CD4-positive, alpha-beta T cell (primary cell): ENCODE measurements around the gene LPCAT2. TPM values are rescaled to one million over a fixed set of nuclear protein-coding genes. Genes with fewer than 3 reads are reported as not detected.

Experiments
- ATAC-seq: fragments of 200-7000 bp; cut with Tn5 transposase; one replicate; pipeline ENCODE4 v1.10.0; 2022; ENCODE audit warnings: mild to moderate bottlenecking; ENCODE audit not compliant: poor library complexity
- CTCF ChIA-PET: fragments of 350-600 bp; sonication (Branson Sonifier 250); formaldehyde crosslinking; loops from one replicate; lab custom pipeline; 2021; ENCODE audit warnings: antibody characterized with exemption, inconsistent platforms; lab: Charles Lee
- POLR2A ChIA-PET: fragments of 350-600 bp; sonication (Branson Sonifier 250); formaldehyde crosslinking; loops from one replicate; lab custom pipeline; 2021; ENCODE audit warnings: antibody characterized with exemption, inconsistent platforms; lab: Charles Lee
- DNase-seq, 14 experiments: peaks; one replicate each; pipeline ENCODE4 v3.0.0-alpha.2; 2013 to 2020; ENCODE audit warnings: mixed read lengths in 2 of 14
- H3K27ac ChIP-seq, 2 donors: one replicate each; pipeline versions ENCODE4 v1.5.1 to v1.7.0; 2013; ENCODE audit warnings: low read length in 2 of 2, low read depth in 1 of 2, mild to moderate bottlenecking in 1 of 2
- H3K27me3 ChIP-seq, 2 experiments: 1 replicate in 1 of 2; 2 replicates in 1 of 2; pipeline versions ENCODE4 v1.6.1 to v1.7.0; 2013; ENCODE audit warnings: low read length in 2 of 2, control low read depth in 1 of 2, mild to moderate bottlenecking in 1 of 2, moderate library complexity in 1 of 2; ENCODE audit not compliant: insufficient read depth in 2 of 2, control insufficient read depth in 1 of 2
- H3K36me3 ChIP-seq: one replicate; pipeline ENCODE4 v1.6.1; 2013; ENCODE audit warnings: low read length, control low read depth; ENCODE audit not compliant: insufficient read depth
- H3K4me1 ChIP-seq: one replicate; pipeline ENCODE4 v1.6.1; 2013; ENCODE audit warnings: low read length, control low read depth; ENCODE audit not compliant: insufficient read depth
- H3K4me3 ChIP-seq: one replicate; pipeline ENCODE4 v1.5.1; 2013; ENCODE audit warnings: mild to moderate bottlenecking, low read length, moderate library complexity
- H3K9me3 ChIP-seq, 2 experiments: 1 replicate in 1 of 2; 2 replicates in 1 of 2; pipeline versions ENCODE4 v1.6.1 to v1.7.0; 2013; ENCODE audit warnings: low read length in 2 of 2, mild to moderate bottlenecking in 2 of 2, control low read depth in 1 of 2, moderate library complexity in 1 of 2; ENCODE audit not compliant: control insufficient read depth in 1 of 2, insufficient read depth in 1 of 2
- H3K27ac Mint-ChIP-seq: one replicate; pipeline ENCODE4 v1.8.0; 2020; ENCODE audit warnings: mixed read lengths
- H3K27me3 Mint-ChIP-seq: one replicate; pipeline ENCODE4 v1.8.0; 2021; ENCODE audit warnings: mixed read lengths
- H3K36me3 Mint-ChIP-seq: one replicate; pipeline ENCODE4 v1.8.0; 2021; ENCODE audit warnings: low read depth, mixed read lengths
- H3K4me1 Mint-ChIP-seq: one replicate; pipeline ENCODE4 v1.8.0; 2021; ENCODE audit warnings: low read depth, mixed read lengths
- H3K4me3 Mint-ChIP-seq: one replicate; pipeline ENCODE4 v1.8.0; 2020; ENCODE audit warnings: mild to moderate bottlenecking, mixed read lengths
- H3K9me3 Mint-ChIP-seq: one replicate; pipeline ENCODE4 v1.8.0; 2020; ENCODE audit warnings: mixed read lengths
- intact Hi-C, 2 experiments: fragments of 100-400 bp; cut with DNase I in 1 of 2; cut with micrococcal nuclease in 1 of 2; formaldehyde crosslinking; loops; one replicate each; pipeline versions ENCODE4 v1.15.1 to v1.9.0; 2023 to 2025; cut with DNase I, micrococcal nuclease
- total RNA-seq, 174 experiments: library from RNA in 2 of 174; stranded (reverse) in 2 of 174; gene quantifications; one replicate each; pipeline ENCODE4 v1.2.3 and lab custom pipeline; 2021 to 2026
- TF ChIP-seq, protein P1 (sequence below): fragments of 200-600 bp; IDR thresholded peaks from one replicate; pipeline ENCODE4 v1.8.0; 2022; ENCODE audit warnings: antibody characterized with exemption, mild to moderate bottlenecking

Gene LPCAT2
- total RNA-seq, 2 experiments from 2014 or later = 0.22 to 0.36 TPM

DNA sequence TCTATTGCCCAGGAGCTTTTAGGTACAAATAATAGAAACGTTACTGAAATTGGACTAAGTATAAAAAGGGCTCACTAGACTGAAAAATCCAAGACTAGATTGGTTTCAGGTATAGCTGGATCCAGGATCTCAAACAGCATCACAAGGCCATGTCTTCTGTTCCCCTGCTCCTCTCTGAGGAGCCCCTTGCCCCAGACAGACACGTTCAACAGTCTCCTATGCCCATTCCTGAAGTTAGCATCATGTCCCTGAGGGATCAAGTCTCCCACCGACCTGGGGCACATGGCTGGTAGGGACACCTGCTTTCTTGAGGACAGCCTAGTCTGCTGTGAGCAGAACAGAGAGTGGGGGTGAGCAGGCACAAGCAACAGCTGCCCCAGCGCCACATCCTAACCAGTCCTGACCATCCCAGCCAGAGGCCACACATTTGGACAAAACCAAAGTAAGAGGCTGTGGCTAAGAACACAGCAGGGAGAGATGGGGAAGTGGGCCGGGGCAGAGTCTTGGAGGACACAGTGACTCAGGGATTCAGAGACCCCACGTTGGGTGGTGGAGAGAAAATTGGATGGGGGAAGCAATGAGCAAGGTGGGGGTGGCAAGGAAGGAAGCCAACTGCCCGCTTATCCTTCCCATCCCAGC is 40.4 kb upstream of the LPCAT2 start:
- Histone ChIP-seq H3K27ac (no peak overlapping the region), H3K27me3 (no peaks in the 10 kb centered on the region), H3K36me3 (no peaks in the 10 kb centered on the region), H3K9me3 (no peaks in the 10 kb centered on the region), H3K4me1 (peaks cover 2% of the 10 kb centered on the region), H3K4me3 (no peak overlapping the region)
- no peak overlapping the region for H3K4me3 Mint-ChIP-seq
- TF ChIP-seq, protein P1, sequence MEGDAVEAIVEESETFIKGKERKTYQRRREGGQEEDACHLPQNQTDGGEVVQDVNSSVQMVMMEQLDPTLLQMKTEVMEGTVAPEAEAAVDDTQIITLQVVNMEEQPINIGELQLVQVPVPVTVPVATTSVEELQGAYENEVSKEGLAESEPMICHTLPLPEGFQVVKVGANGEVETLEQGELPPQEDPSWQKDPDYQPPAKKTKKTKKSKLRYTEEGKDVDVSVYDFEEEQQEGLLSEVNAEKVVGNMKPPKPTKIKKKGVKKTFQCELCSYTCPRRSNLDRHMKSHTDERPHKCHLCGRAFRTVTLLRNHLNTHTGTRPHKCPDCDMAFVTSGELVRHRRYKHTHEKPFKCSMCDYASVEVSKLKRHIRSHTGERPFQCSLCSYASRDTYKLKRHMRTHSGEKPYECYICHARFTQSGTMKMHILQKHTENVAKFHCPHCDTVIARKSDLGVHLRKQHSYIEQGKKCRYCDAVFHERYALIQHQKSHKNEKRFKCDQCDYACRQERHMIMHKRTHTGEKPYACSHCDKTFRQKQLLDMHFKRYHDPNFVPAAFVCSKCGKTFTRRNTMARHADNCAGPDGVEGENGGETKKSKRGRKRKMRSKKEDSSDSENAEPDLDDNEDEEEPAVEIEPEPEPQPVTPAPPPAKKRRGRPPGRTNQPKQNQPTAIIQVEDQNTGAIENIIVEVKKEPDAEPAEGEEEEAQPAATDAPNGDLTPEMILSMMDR = no peak
- ChIA-PET CTCF (interaction anchor here (0.7 kb wide), 1 partner anchor 853 kb away, joined by 3 read pairs; no protein-coding TSS in a partner anchor), POLR2A (no interaction called here)
- ATAC-seq (no peak), DNase-seq (no peak)
- H3K4me1 Mint-ChIP-seq = no peaks in the 10 kb centered on the region
- no peak overlapping the region for H3K27ac Mint-ChIP-seq
- no peaks in the 10 kb centered on the region for H3K36me3 Mint-ChIP-seq
- H3K9me3 Mint-ChIP-seq = no peaks in the 10 kb centered on the region
- H3K27me3 Mint-ChIP-seq = peaks cover 5% of the 10 kb centered on the region
- intact Hi-C loops = loop anchor here (5.0 to 10.0 kb wide), 3 partner anchors 849 to 1914 kb away; no protein-coding TSS in a partner anchor

DNA sequence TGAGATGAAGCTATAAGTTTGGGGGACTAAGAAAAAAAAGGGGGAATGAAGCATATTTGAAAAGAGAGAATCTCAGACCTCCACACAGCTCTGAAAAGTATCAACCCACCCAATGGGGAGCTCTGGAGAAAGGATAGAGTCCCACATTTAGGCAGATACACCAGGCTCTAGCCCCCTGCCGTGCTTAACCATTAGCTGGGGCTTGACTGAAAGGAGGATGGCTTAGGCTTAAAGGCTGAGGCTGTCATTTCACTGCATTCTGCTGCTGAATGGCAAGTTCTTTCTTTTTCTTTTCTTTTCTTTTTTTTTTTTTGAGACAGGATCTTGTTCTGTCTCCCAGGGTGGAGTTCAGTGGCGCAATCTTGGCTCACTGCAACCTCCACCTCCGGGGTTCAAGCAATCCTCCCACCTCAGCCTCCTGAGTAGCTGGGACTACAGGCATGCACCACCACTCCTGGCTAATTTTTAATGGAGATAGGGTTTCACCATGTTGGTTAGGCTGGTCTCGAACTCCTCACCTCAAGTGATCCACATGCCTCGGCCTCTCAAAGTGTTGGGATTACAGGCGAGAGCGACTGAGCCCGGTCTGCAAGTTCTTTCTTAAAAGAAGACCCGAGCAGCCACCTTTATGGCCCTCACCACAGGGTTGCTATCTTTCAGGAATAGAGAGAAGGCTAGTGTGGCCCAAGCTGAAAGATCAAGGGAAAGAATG is 38.9 kb upstream of the LPCAT2 start:
- DNase-seq (no peak), ATAC-seq (no peak)
- intact Hi-C loops = loop anchor here (5.0 to 10.0 kb wide), 3 partner anchors 847 to 1915 kb away; no protein-coding TSS in a partner anchor
- ChIA-PET POLR2A (no interaction called here), CTCF (no interaction called here)
- Mint-ChIP-seq H3K27me3 (peaks cover 3% of the 10 kb centered on the region), H3K27ac (no peak overlapping the region), H3K4me1 (no peaks in the 10 kb centered on the region), H3K4me3 (no peak overlapping the region), H3K36me3 (no peaks in the 10 kb centered on the region), H3K9me3 (no peaks in the 10 kb centered on the region)
- Histone ChIP-seq H3K9me3 (no peaks in the 10 kb centered on the region), H3K27ac (no peak overlapping the region), H3K4me3 (no peak overlapping the region), H3K27me3 (no peaks in the 10 kb centered on the region), H3K36me3 (no peaks in the 10 kb centered on the region), H3K4me1 (peaks cover 2% of the 10 kb centered on the region)
- TF ChIP-seq, protein P1 = no peak

DNA sequence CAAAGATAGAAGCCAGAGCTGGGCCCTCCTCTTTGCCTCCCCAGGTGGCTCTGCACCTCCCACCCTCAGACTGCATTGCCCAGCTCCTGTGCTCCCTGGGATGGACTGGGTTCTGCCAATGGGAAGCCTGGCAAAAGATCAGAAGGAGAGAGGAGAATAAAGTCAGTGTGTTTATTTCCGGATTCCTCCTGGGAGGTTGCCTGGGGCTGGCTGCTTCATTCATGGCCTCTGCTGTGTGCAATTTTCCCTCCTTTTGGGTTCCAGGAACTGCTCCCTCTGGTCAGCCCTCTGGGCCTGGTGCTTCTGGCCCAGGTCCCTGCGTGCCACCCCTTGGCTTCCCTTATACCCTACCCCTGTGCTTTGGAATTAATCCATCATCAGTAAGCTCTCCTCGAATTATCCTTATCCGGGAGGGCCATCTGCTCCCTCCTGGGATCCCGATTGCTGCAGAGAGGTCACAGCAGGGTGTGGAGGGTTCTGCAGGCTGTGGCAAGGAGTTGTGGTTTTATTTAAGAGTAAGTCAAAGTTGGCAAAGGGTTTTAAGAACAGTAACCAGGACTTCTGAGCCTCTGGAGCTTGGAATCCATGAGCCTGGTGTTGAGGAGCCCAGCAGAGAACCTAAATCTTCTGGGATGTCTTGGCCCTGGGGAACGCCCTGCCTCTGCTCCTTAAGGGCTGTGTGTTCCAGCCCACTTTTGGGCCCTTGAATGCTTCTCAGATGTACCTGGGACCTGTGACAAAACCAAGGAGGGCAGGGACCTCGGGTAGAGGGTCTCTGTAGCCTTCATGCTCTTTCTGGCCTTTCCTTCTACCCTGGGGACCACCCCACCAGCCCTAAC is 38.1 kb upstream of the LPCAT2 start:
- Mint-ChIP-seq H3K9me3 (no peaks in the 10 kb centered on the region), H3K27me3 (peaks cover 1% of the 10 kb centered on the region)

More for the DNA sequence above, 38.1 kb upstream of the LPCAT2 start:
- ATAC-seq = no peak
- no peaks in the 10 kb centered on the region for H3K36me3 ChIP-seq
- ChIA-PET POLR2A (no interaction called here), CTCF (no interaction called here)
- Mint-ChIP-seq H3K4me1 (no peaks in the 10 kb centered on the region), H3K4me3 (no peak overlapping the region), H3K36me3 (no peaks in the 10 kb centered on the region), H3K27ac (no peak overlapping the region)
- intact Hi-C loops = no loop called here
- no peaks in the 10 kb centered on the region for H3K4me1 ChIP-seq
- no peak overlapping the region for H3K4me3 ChIP-seq
- H3K9me3 ChIP-seq = no peaks in the 10 kb centered on the region
- no peaks in the 10 kb centered on the region for H3K27me3 ChIP-seq
- TF ChIP-seq, protein P1 = no peak
- no peak overlapping the region for H3K27ac ChIP-seq
- DNase-seq = no peak
